ENCODE results near the gene ZIC5.

ZIC5 gene

DNA sequence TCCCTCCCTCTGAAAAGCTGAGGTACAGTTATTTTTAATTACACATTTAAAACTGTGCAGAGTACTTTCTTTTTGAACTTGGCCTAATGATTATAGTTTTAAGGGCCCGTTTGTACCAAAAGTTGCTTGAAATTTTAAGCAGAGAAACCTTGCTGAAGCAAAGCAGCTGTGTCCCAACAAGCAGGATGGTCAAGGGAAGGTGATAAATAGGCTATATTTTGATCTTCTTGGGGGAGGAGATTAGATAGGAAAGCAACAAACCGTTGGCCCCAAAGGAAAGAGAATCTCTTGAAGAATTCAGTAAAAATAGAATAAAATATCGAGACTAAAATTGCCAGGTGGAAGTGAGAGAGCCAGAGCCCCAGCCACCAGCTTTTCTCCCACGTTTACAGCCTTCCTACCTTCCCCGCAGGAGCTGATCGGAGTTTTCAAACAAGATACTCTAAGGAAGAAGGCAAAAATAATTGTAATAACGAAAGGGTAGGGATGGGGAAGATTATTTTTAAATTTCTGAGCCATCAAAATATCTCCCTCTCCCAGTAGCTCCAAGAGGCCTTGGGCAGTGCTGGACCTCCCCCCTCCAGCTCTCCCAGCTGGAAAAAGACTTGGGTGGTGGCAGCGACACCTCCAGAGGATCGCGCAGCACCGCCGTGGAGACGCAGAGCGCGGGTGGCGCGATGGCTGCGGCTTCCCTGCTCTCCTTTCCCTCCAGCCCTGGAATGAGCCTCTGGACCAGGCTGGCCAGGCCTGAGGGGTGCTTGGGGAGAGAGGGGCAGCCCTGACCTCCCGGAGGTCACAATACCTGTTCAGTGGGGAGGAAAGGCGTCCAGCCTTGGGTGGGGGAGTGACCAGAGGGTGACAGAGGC lies 15.8 kb upstream of the ZIC5 start:
- no peak for DNase-seq

DNA sequence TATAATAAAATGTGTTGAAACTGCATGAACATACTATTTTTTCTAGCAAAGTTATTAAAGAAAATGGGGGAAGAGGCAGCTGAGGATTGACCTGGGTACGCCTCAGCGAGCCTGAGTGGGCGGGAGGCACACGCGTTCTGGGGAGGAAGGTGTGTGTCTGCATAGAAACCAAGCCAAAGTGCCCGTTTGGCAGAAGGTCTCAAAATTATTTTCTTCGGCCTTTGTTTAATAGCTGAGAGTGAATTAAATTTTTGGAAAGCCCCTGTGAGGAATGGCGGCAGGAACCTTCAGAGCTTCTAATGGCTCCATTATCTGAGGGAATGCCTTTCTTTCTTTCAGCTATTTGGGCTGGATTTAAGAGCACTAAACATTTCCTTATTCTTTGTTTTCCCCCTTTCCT lies 15.2 kb upstream of the ZIC5 start:
- no peak for DNase-seq

DNA sequence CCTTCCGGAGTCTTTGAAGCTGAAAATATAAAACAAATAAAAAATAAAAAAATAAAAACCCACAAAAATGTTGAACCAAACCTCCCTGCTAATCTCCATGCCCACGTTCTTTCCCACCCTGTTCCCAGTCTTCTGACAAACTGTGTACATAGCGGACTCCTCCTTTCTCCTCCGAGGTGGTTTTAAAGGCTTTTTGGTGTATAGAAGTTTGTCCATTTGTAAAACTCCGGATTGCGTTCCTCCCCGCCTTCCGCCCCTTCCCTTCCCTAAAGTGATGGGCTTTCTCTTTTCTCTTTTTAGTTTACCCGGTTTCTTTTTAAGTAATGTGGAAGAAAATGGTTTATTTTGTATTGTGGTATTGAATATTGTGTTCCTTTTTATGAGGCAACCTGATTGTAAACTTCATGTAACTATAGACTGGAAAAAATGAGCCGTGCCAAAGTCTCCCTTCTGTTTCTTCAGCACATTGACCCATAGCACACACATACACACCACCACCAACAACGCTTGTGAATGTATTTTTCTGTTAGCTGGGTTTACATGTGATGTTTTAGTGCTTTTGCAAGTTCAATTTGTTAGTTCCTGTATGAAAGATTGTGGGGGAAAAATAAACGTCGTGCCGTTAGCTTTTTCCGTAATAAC lies 14.4 kb upstream of the ZIC5 start:
- DNase-seq, result no peak

- no peak for DNase-seq
Observed at GRCh38 chr13:99985241-99985874, 13.8 kb upstream of the ZIC5 start.

GRCh38 chr13:99984461-99985240 lies 13.1 kb upstream of the ZIC5 start:
- no peak for DNase-seq

DNA sequence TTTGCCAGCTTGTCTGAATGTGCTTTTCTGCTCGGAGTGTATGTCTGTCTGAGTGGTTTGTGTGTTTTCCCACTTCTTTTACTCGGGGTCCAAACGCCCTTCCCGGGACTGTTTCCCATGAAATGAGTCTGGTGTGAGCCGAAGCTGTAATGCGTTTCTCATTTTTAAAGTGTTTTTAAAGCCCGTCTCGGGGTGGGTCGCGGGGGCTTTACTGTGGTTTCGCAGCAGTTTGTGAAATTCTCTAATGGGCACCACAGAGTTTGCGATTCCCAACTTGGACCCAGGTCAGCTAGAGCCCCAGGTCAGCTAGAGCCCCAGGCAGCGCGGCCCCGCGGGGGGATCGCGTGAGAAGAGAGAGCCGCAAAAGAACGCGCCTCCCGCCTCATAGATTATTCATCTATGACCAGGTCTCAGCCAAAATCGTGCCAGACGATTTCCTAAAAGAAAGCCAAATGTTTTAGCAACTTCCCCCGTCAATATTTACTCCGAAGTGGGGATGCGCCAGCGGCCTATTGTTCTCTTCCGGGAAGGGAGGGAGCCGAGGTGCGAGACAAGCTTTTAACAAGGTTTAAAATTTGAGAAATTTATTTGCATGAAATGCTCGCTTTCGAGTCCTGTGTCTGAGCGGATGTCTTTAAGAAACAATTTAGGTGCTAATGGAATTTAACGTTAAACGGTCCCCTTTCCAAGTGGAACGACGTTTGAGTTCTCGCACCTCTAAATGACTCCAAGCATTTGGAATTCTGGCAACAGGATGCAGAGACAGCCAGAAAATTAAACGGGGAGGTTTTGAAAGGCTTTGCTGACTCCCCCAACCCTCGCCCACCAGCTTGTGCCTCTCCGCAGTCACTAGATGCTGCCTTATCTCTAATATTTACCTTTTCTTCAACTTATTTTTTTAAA lies 12.2 kb upstream of the ZIC5 start:
- no peak for DNase-seq

- no peak for DNase-seq
Observed at GRCh38 chr13:99982731-99983498, 11.3 kb upstream of the ZIC5 start.

DNA sequence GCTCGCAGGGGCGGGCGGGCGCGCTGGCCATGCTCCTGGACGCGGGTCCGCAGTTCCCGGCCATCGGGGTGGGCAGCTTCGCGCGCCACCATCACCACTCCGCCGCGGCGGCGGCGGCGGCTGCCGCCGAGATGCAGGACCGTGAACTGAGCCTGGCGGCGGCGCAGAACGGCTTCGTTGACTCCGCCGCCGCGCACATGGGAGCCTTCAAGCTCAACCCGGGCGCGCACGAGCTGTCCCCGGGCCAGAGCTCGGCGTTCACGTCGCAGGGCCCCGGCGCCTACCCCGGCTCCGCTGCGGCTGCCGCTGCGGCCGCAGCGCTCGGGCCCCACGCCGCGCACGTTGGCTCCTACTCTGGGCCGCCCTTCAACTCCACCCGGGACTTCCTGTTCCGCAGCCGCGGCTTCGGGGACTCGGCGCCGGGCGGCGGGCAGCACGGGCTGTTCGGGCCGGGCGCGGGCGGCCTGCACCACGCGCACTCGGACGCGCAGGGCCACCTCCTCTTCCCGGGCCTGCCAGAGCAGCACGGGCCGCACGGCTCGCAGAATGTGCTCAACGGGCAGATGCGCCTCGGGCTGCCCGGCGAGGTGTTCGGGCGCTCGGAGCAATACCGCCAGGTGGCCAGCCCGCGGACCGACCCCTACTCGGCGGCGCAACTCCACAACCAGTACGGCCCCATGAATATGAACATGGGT lies 10.6 kb upstream of the ZIC5 start:
- no peak for DNase-seq

DNA sequence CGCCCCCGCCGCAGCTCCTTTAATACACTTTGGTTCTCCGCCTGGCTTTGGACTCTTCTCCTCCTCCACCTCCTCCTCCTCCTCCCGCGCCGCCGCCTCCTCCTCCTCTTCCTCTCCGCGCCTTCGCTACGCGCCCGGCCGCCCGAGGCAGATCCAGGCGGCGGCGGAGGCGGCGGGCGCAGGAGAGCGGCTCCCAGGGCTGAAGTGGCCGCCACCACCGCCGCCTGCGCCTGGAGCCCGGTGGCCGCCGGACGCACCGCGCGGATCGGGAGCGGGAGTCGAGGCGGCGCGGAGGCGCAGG lies 10.1 kb upstream of the ZIC5 start, which contains the start of gene ZIC2:
ZIC2 (plus strand) TSS at position 50 of the 301 bp plus-strand sequence. CDS start 281 bp downstream, outside the sequence.
- no peak for DNase-seq

DNA sequence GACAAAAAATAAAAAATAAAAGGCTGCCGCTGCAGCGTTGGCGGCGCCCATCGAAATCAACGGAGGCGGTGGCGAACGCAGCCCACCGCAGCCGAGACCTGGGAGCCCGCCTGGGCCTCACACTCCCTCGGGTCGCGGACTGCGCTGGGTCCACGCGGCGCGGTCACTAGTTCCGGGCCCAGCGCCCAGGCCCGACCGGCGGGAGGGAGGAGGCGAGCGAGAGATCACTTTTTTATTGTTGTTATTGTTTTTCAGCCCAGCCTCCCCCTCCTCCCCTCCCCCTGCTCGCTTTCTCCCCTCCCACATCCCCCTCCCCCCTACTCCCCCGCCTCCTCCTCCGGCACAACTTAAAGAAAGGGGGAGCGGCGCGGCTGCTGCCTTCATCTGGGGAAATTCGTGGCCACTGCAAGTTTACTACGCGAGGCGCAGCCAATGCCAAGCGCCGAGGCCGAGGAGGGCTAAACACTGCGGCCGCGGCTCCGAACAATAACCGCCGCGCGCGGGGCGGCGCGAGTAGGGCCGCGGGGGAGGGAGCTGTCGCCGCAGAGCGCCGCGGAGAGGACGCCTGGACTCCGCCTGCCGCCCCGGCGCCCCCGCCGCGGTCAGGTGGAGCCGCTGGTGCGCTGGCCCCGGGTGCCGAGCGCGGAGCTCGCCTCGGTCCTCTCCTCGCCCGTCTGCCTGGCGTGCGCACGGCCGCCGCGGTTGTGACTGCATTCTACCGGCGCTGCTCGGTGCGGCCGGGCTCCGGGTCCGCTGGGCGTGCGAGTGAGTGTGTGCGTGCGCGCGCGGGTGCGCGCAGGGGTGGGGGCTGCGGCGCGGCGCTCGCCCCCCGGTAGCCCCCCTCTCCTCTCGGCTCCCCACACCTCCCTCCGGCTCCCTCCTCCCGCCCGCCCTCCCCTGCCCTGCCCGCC lies 9.5 kb upstream of the ZIC5 start:
- DNase-seq, result no peak

DNA sequence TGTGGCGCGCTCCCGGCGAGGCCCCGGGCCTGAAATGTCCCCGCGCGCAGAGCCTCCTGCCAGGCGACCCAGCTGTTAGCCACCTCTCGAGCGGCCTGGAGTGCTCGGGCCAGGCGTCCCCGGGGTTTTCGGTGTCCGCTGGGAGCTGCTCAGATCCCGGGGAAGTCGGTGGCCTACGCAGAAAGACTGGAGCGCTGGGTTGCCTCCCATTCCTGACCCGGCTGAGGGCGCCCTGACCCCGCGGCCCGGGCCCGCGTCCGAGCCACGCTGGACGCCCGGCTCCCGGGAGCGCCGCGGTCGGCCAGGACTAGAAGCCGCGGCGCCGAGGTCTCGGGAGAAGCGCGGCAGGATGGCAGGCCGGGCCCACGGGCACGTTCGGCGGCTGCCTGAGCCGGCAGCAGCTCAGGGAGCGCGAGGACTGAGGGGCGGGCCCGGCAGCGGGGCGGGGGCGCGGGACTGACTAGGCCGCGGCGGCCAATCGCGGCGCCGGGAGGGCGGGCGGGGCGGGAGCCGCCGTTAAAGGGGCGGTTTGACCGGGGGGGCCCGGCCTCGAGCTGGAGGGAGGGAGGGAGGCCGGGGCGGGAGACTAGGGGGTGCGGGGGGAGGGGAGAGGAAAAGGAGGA lies 8.7 kb upstream of the ZIC5 start:
- peak; percentile 49 for DNase-seq

GRCh38 chr13:99979453-99980200 lies 8.1 kb upstream of the ZIC5 start:
- DNase-seq, result no peak

GRCh38 chr13:99978799-99979452 lies 7.4 kb upstream of the ZIC5 start:
- DNase-seq, result no peak

DNA sequence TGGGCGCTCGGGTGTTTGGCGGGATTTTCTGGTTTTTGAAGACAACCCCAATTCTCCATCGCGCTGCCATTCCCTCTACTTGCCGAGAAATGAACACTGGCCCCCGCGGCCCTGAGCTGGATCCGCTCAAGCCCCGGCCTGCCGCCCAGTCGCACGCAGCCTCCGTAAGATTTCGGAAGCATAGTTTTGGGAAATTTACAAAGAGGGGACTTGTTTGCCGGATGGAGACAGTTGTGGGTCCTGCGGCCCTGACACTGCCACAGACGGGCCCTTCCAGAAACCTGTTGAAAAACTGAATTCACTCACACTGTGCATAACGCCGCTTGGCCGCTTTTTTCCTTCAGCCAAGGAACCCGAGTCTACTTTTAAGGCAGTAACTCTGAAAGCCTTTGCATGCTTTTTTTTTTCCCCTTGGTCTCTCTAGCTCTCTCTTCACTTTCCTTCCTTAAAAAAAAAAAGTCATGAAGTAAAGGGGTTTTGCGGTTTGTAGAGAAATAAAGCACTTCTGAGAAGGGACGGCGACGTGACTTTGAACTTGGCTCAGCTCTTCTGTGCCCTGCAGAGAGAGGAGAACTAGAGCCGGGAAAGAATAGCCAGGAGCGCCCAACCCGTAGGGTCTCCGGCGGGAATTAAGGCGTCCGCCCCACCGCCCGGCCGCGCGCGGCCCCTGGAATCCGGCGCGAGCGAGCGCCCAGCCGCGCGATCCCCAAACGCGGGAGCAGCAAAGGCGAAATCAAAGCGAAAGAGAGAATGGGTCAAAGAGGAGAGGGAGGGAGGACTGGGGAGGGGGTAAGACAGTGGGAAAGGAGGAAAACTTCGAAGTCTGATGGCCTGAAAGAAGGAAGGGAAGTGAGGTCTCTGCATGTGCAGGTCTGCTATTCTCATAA lies 6.6 kb upstream of the ZIC5 start:
- DNase-seq, result no peak

- DNase-seq, result no peak
Observed at GRCh38 chr13:99977334-99977911, 5.9 kb upstream of the ZIC5 start.

GRCh38 chr13:99976575-99976974 lies 5.0 kb upstream of the ZIC5 start:
- DNase-seq, result no peak
